ENCODE data around the gene KDELR1. TPM values are rescaled to one million over a fixed set of nuclear protein-coding genes. Genes with fewer than 3 reads are reported as not detected.

KDELR1 gene
- total RNA-seq, 6 experiments from 2014 or later, result 69.1 to 83.1 (median 77.1) TPM

GRCh38 chr19:48338802-48339503 lies 52.4 kb downstream of the KDELR1 start:
- no peak for TF ChIP-seq CTCF (IDR thresholded peaks at IDR 0.05)
- TF ChIP-seq POLR2A (IDR thresholded peaks at IDR 0.05), result no peak
- no peak for DNase-seq
- intact Hi-C loops (cut with DNase I), result no loop called here
- H3K9me3 ChIP-seq, result no peaks in the 10 kb centered on the region
- no peak overlapping the region for H3K4me3 ChIP-seq
- no peaks in the 10 kb centered on the region for H3K4me1 ChIP-seq
- WGBS (ENCODE audit: insufficient coverage, low coverage, low lambda C conversion rate, missing lambda C conversion rate), result 88% methylated on average over 3 of the region's 14 CpGs
- no peak for ATAC-seq
- no peaks in the 10 kb centered on the region for H3K36me3 ChIP-seq
- no peaks in the 10 kb centered on the region for H3K27me3 ChIP-seq
- H3K27ac ChIP-seq, result no peak overlapping the region

- TF ChIP-seq CTCF (IDR thresholded peaks at IDR 0.05) (no peak), POLR2A (IDR thresholded peaks at IDR 0.05) (no peak)
- no peaks in the 10 kb centered on the region for H3K9me3 ChIP-seq
- WGBS (ENCODE audit: insufficient coverage, low coverage, low lambda C conversion rate, missing lambda C conversion rate), result 97% methylated on average over 6 of the region's 14 CpGs
- no peak for ATAC-seq
- DNase-seq, result no peak
- H3K4me1 ChIP-seq, result no peaks in the 10 kb centered on the region
- no peaks in the 10 kb centered on the region for H3K36me3 ChIP-seq
- no peaks in the 10 kb centered on the region for H3K27me3 ChIP-seq
- no peak overlapping the region for H3K4me3 ChIP-seq
- no peak overlapping the region for H3K27ac ChIP-seq
- intact Hi-C loops (cut with DNase I), result no loop called here
Observed at GRCh38 chr19:48338253-48338755, 53.0 kb downstream of the KDELR1 start.

DNA sequence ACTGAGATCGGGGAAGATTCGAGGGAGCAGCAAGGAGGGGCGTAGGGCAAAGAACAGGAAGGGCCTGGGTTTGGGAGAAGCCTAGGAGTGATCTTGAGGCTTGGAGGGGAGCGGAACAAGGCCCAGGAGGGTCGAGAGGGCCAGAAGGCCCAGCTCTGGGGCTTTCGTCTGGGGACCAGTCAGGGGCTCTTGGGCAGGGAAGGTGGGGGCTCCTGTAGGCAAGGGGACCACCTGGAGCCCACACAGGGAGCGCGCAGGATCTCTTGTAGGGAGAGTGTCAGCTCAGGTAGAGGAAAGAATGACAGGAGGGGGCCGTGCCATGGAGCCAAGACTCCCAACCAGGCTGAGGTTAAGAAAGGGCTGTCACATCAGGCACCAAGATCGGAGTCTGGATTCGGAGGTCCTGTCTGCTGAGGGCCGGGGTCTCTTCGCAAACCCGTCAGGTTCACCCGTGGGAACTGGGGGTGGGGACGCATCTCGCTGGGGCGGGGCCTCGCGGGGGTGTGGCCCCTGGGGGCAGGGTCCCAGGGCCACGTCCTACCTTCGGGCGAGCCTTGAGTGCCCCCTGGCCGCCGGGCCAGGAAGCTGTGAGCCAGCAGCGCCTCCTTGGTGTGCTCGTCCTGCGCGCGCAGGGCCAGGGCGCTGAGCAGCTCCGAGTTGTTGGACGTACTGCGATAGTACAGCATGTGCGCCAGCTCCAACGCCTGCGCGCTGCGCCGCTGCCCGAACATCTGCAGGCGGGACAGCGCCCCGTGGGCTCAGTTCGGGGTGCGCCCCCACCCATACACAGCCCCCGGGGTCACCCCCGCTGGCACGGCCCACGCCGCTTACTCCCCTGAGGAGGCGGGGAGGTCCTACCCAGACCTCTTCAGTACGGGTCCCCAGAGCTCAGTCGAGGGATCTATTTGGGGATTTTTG lies 57.6 kb downstream of the KDELR1 start:
- WGBS (ENCODE audit: insufficient coverage, low coverage, low lambda C conversion rate, missing lambda C conversion rate), result 17% methylated on average over 19 of the region's 54 CpGs
- H3K4me1 ChIP-seq, result peaks cover 0 to 4% (median 0%) of the 10 kb centered on the region in 4 donors
- ATAC-seq (peak; percentile 70 to 76 (median 72)), DNase-seq (peak; percentile 88 to 93 (median 92))
- no peaks in the 10 kb centered on the region for H3K27me3 ChIP-seq
- intact Hi-C loops (cut with DNase I), result no loop called here
- peak overlapping the region; percentile 32 to 83 (median 76) for H3K27ac ChIP-seq
- TF ChIP-seq POLR2A (IDR thresholded peaks at IDR 0.05) (no peak), CTCF (IDR thresholded peaks at IDR 0.05) (peak; percentile 54 to 73 (median 61))
- no peaks in the 10 kb centered on the region for H3K9me3 ChIP-seq
- no peaks in the 10 kb centered on the region for H3K36me3 ChIP-seq
- H3K4me3 ChIP-seq, result peak overlapping the region; percentile 2 to 41 (median 26)

GRCh38 chr19:48332662-48333466 lies 58.5 kb downstream of the KDELR1 start:
- ATAC-seq, result peak; percentile 69 to 79 (median 78)
- intact Hi-C loops (cut with DNase I), result no loop called here
- TF ChIP-seq CTCF (IDR thresholded peaks at IDR 0.05), result no peak
- no peak for TF ChIP-seq POLR2A (IDR thresholded peaks at IDR 0.05)
- H3K4me1 ChIP-seq, result peaks cover 0 to 4% (median 0%) of the 10 kb centered on the region in 4 donors
- no peaks in the 10 kb centered on the region for H3K36me3 ChIP-seq
- DNase-seq, result peak; percentile 89 to 94 (median 90)
- H3K9me3 ChIP-seq, result no peaks in the 10 kb centered on the region
- 9% methylated on average over 17 of the region's 25 CpGs for WGBS (ENCODE audit: insufficient coverage, low coverage, low lambda C conversion rate, missing lambda C conversion rate)
- H3K27ac ChIP-seq, result peak overlapping the region; percentile 32 to 83 (median 76)
- H3K4me3 ChIP-seq, result peak overlapping the region; percentile 2 to 41 (median 26)
- H3K27me3 ChIP-seq, result no peaks in the 10 kb centered on the region

Data from right lobe of liver (tissue), 6 donors.